ENCODE data around the gene DCBLD1.
A peak's percentile ranks its signal among the peaks of the same experiment; 100 is the strongest.

The DCBLD1 gene

GRCh38 chr6:117472667-117473066 is 9.8 kb upstream of the DCBLD1 start:
- no peak for DNase-seq (ENCODE audit: low read depth)

- DNase-seq (ENCODE audit: low read depth) = no peak
Measured at GRCh38 chr6:117473401-117473800, 9.1 kb upstream of the DCBLD1 start.

GRCh38 chr6:117477988-117478852 is 4.3 kb upstream of the DCBLD1 start:
- no peak for DNase-seq (ENCODE audit: low read depth)

- DNase-seq (ENCODE audit: low read depth) = no peak
Measured at GRCh38 chr6:117478853-117479231, 3.6 kb upstream of the DCBLD1 start.

GRCh38 chr6:117480651-117481050 is 1.8 kb upstream of the DCBLD1 start:
- no peak for DNase-seq (ENCODE audit: low read depth)

GRCh38 chr6:117481278-117481925 is 1.1 kb upstream of the DCBLD1 start:
- DNase-seq (ENCODE audit: low read depth) = peak; percentile 15

- no peak for DNase-seq (ENCODE audit: low read depth)
Measured at GRCh38 chr6:117481926-117482239, 591 bp upstream of the DCBLD1 start.

GRCh38 chr6:117483004-117483644 is 650 bp downstream of the DCBLD1 start:
- peak; percentile 8 for DNase-seq (ENCODE audit: low read depth)

- DNase-seq (ENCODE audit: low read depth) = no peak
Measured at GRCh38 chr6:117483645-117484016, 1.2 kb downstream of the DCBLD1 start.

- no peak for DNase-seq (ENCODE audit: low read depth)
Measured at GRCh38 chr6:117484052-117484646, 1.7 kb downstream of the DCBLD1 start.

- no peak for DNase-seq (ENCODE audit: low read depth)
Measured at GRCh38 chr6:117485433-117485832, 3.0 kb downstream of the DCBLD1 start.

- no peak for DNase-seq (ENCODE audit: low read depth)
Measured at GRCh38 chr6:117487821-117488220, 5.3 kb downstream of the DCBLD1 start.

GRCh38 chr6:117489003-117489402 is 6.5 kb downstream of the DCBLD1 start:
- no peak for DNase-seq (ENCODE audit: low read depth)

GRCh38 chr6:117491916-117492315 is 9.4 kb downstream of the DCBLD1 start:
- no peak for DNase-seq (ENCODE audit: low read depth)

GRCh38 chr6:117493470-117493869 is 11.0 kb downstream of the DCBLD1 start:
- DNase-seq (ENCODE audit: low read depth) = no peak

GRCh38 chr6:117494283-117494682 is 11.8 kb downstream of the DCBLD1 start:
- DNase-seq (ENCODE audit: low read depth) = no peak

- DNase-seq (ENCODE audit: low read depth) = no peak
Measured at GRCh38 chr6:117494694-117495318, 12.3 kb downstream of the DCBLD1 start.

GRCh38 chr6:117495425-117495824 is 13.0 kb downstream of the DCBLD1 start:
- no peak for DNase-seq (ENCODE audit: low read depth)

GRCh38 chr6:117495869-117496268 is 13.4 kb downstream of the DCBLD1 start:
- no peak for DNase-seq (ENCODE audit: low read depth)

- DNase-seq (ENCODE audit: low read depth) = no peak
Measured at GRCh38 chr6:117496383-117496990, 14.0 kb downstream of the DCBLD1 start.

- DNase-seq (ENCODE audit: low read depth) = no peak
Measured at GRCh38 chr6:117497237-117497636, 14.8 kb downstream of the DCBLD1 start.

GRCh38 chr6:117498159-117498558 is 15.7 kb downstream of the DCBLD1 start:
- DNase-seq (ENCODE audit: low read depth) = no peak
